ENCODE data around the gene TTC21A. TPM values are rescaled to one million over a fixed set of nuclear protein-coding genes. Genes with fewer than 3 reads are reported as not detected.
"Not testable (repeated sequence)": the region's sequence is repeated elsewhere in the genome, so short reads cannot be mapped to it uniquely, and the experiment has no call there.

Gene TTC21A
- 1 to 10 TPM in 2 of 4 donors, under 1 TPM in 2; 0.33 to 4.3 (median 1.1) TPM for total RNA-seq

GRCh38 chr3:39107388-39108199, at the start of gene TTC21A, which contains the start of gene GORASP1:
TTC21A (plus strand) TSS chr3:39107680; CDS start chr3:39107838, 158 bp downstream.
GORASP1 (minus strand) TSS chr3:39107627; CDS start chr3:39107541, 86 bp downstream.
- TF ChIP-seq CTCF (IDR thresholded peaks at IDR 0.05 in 4 of 5, conservative IDR thresholded peaks at IDR 0.05 in 1 of 5) (peak in 1 of 5 experiments; percentile 27), POLR2A (IDR thresholded peaks at IDR 0.05) (peak; percentile 86 to 89)
- H3K36me3 ChIP-seq: no peaks in the 10 kb centered on the region
- H3K27ac ChIP-seq: peak within 1 kb of the TSS; percentile 89 to 99 (median 94)
- intact Hi-C loops (cut with DNase I; ENCODE audit: low total_unique reads) (loop anchor here (2.0 to 5.0 kb wide), 3 partner anchors 57 to 275 kb away; partner anchors contain the start of genes SCN11A, SLC25A38 and XIRP1), in situ Hi-C loops (cut with MboI; ENCODE audit: low sequenced_read_pairs in 4 of 4) (no loop called here)
- no peaks in the 10 kb centered on the region for H3K27me3 ChIP-seq
- H3K4me3 ChIP-seq: peak within 1 kb of the TSS; percentile 71 to 95 (median 84)
- DNase-seq (peak; percentile 87 to 88), ATAC-seq (peak; percentile 95)
- no peaks in the 10 kb centered on the region for H3K9me3 ChIP-seq
- peaks cover 37 to 40% of the 10 kb centered on the region in 2 donors for H3K4me1 ChIP-seq

GRCh38 chr3:39061228-39061627, 46.3 kb upstream of the TTC21A start:
- in situ Hi-C loops (cut with MboI; ENCODE audit: low sequenced_read_pairs in 4 of 4); H3K27me3 ChIP-seq; H3K4me3 ChIP-seq; H3K27ac ChIP-seq; H3K4me1 ChIP-seq; DNase-seq; ATAC-seq; intact Hi-C loops (cut with DNase I; ENCODE audit: low total_unique reads); H3K36me3 ChIP-seq; H3K9me3 ChIP-seq: not testable (repeated sequence)

- Histone ChIP-seq H3K27ac (no peak overlapping the region), H3K27me3 (no peaks in the 10 kb centered on the region), H3K4me1 (peaks cover 0 to under 1% of the 10 kb centered on the region in 2 donors), H3K9me3 (no peaks in the 10 kb centered on the region), H3K4me3 (no peak overlapping the region), H3K36me3 (peaks cover 0 to 9% of the 10 kb centered on the region in 2 donors)
- ATAC-seq (no peak), DNase-seq (no peak)
- intact Hi-C loops (cut with DNase I; ENCODE audit: low total_unique reads): no loop called here
- in situ Hi-C loops (cut with MboI; ENCODE audit: low sequenced_read_pairs in 4 of 4): no loop called here
- TF ChIP-seq POLR2A (IDR thresholded peaks at IDR 0.05) (no peak), CTCF (IDR thresholded peaks at IDR 0.05 in 4 of 5, conservative IDR thresholded peaks at IDR 0.05 in 1 of 5) (no peak)
Observed at GRCh38 chr3:39062180-39062579, 45.3 kb upstream of the TTC21A start.

- H3K4me1 ChIP-seq: no peaks in the 10 kb centered on the region
Observed at GRCh38 chr3:39063143-39063542, 44.3 kb upstream of the TTC21A start.

More at GRCh38 chr3:39063143-39063542, 44.3 kb upstream of the TTC21A start:
- TF ChIP-seq CTCF (IDR thresholded peaks at IDR 0.05 in 4 of 5, conservative IDR thresholded peaks at IDR 0.05 in 1 of 5): no peak
- TF ChIP-seq POLR2A (IDR thresholded peaks at IDR 0.05): no peak
- H3K27me3 ChIP-seq: no peaks in the 10 kb centered on the region
- no peaks in the 10 kb centered on the region for H3K9me3 ChIP-seq
- no peak overlapping the region for H3K4me3 ChIP-seq
- intact Hi-C loops (cut with DNase I; ENCODE audit: low total_unique reads): no loop called here
- no peak for ATAC-seq
- H3K36me3 ChIP-seq: peaks cover 0 to 18% of the 10 kb centered on the region in 2 donors
- no peak overlapping the region for H3K27ac ChIP-seq
- in situ Hi-C loops (cut with MboI; ENCODE audit: low sequenced_read_pairs in 4 of 4): no loop called here
- DNase-seq: no peak
